ENCODE data around the gene DNAJB6.

The DNAJB6 gene

GRCh38 chr7:157405914-157406810 is 69.4 kb downstream of the DNAJB6 start:
- H3K4me3 ChIP-seq (ENCODE audit: low read depth, low read length): no peak overlapping the region
- H3K27me3 ChIP-seq (ENCODE audit: control insufficient read depth, insufficient read depth, low read length): no peaks in the 10 kb centered on the region
- H3K36me3 ChIP-seq (ENCODE audit: control insufficient read depth, insufficient read depth, low read length): peaks cover 83% of the 10 kb centered on the region
- H3K4me1 ChIP-seq (ENCODE audit: control insufficient read depth, insufficient read depth, low read length): peaks cover 39% of the 10 kb centered on the region
- H3K9ac ChIP-seq (ENCODE audit: low read length): no peak overlapping the region
- H3K9me3 ChIP-seq (ENCODE audit: control insufficient read depth, insufficient read depth, low read depth, low read length): no peaks in the 10 kb centered on the region
- no peak overlapping the region; the same call in 1 of the 2 replicates for H3K27ac ChIP-seq (ENCODE audit: low read depth, low read length)

DNA sequence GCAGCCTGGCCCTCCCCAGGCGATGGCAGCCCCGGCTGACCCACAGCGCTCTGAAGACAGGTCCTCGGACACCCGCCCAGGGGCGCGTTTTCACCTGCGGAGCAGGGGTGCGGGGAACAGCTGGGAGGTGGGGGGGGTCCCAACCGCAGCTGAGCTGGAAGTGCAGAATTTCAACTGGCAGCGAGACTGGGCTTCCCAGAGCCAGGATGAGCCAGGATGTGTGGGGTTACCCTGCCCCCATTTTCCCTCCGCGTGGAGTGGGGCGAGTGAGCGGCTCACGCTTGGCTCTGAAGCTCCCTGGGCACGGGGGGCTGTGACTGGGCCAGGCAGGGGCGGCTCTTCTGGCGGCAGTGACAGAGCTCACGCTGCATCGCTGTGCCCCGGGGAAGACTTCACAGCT is 70.2 kb downstream of the DNAJB6 start:
- Histone ChIP-seq H3K9ac (ENCODE audit: low read length) (no peak overlapping the region), H3K9me3 (ENCODE audit: control insufficient read depth, insufficient read depth, low read depth, low read length) (no peaks in the 10 kb centered on the region), H3K27me3 (ENCODE audit: control insufficient read depth, insufficient read depth, low read length) (no peaks in the 10 kb centered on the region), H3K4me3 (ENCODE audit: low read depth, low read length) (no peak overlapping the region), H3K36me3 (ENCODE audit: control insufficient read depth, insufficient read depth, low read length) (peaks cover 76% of the 10 kb centered on the region), H3K27ac (ENCODE audit: low read depth, low read length) (no peak overlapping the region; the same call in 1 of the 2 replicates), H3K4me1 (ENCODE audit: control insufficient read depth, insufficient read depth, low read length) (peaks cover 41% of the 10 kb centered on the region)

- Histone ChIP-seq H3K4me1 (ENCODE audit: control insufficient read depth, insufficient read depth, low read length) (peaks cover 47% of the 10 kb centered on the region), H3K27me3 (ENCODE audit: control insufficient read depth, insufficient read depth, low read length) (no peaks in the 10 kb centered on the region), H3K9me3 (ENCODE audit: control insufficient read depth, insufficient read depth, low read depth, low read length) (no peaks in the 10 kb centered on the region), H3K36me3 (ENCODE audit: control insufficient read depth, insufficient read depth, low read length) (peaks cover 76% of the 10 kb centered on the region), H3K27ac (ENCODE audit: low read depth, low read length) (no peak overlapping the region), H3K4me3 (ENCODE audit: low read depth, low read length) (no peak overlapping the region), H3K9ac (ENCODE audit: low read length) (no peak overlapping the region)
Observed at GRCh38 chr7:157407512-157408257, 70.9 kb downstream of the DNAJB6 start.

DNA sequence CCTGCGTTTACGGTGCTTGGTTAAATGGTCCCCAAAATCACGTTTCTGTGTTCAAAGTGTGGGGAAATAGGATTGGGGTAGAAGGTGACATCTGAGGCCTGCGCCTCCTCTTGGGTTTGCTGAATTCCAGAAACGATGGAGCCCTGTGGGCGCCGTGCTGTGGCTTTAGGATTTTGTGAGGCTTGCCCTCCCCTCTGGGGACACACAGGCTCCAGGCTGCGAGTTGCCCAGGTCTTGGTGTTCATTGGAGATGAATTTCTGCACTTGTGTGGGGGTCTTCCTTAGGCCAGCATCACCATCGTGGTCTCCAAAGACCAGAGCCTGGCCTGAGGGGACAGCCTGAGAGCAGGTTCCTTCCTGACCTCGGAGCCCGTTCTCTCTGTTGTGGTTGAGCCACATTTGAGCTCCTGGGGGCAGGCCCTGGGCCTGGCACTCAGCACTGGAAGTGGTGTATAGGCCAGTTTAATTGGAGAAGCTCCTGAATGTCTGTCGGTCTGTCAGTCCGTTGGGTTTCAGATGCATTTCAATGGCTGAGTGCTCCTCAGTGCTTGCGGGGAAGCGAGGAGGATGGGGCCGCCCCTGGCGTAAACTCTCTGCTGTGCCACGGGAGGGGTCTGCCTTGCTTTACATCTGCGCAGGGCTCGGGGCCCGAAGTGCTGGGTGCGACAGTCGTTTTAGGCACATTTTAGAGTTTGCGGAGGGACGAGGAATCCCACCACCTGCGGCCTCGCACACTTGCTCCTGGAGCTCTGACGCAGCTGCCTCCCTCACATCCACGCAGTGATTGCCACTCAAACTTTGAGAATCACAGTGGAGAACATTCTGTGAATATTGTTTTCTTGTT is 71.7 kb downstream of the DNAJB6 start:
- no peak overlapping the region for H3K9ac ChIP-seq (ENCODE audit: low read length)
- H3K9me3 ChIP-seq (ENCODE audit: control insufficient read depth, insufficient read depth, low read depth, low read length): no peaks in the 10 kb centered on the region
- no peak overlapping the region for H3K4me3 ChIP-seq (ENCODE audit: low read depth, low read length)
- H3K36me3 ChIP-seq (ENCODE audit: control insufficient read depth, insufficient read depth, low read length): peaks cover 76% of the 10 kb centered on the region
- no peak overlapping the region for H3K27ac ChIP-seq (ENCODE audit: low read depth, low read length)
- no peaks in the 10 kb centered on the region for H3K27me3 ChIP-seq (ENCODE audit: control insufficient read depth, insufficient read depth, low read length)
- peaks cover 52% of the 10 kb centered on the region for H3K4me1 ChIP-seq (ENCODE audit: control insufficient read depth, insufficient read depth, low read length)

GRCh38 chr7:157409149-157409752 is 72.4 kb downstream of the DNAJB6 start:
- H3K4me1 ChIP-seq (ENCODE audit: control insufficient read depth, insufficient read depth, low read length): peaks cover 52% of the 10 kb centered on the region
- no peak overlapping the region for H3K4me3 ChIP-seq (ENCODE audit: low read depth, low read length)
- H3K27ac ChIP-seq (ENCODE audit: low read depth, low read length): no peak overlapping the region
- no peak overlapping the region for H3K9ac ChIP-seq (ENCODE audit: low read length)
- H3K36me3 ChIP-seq (ENCODE audit: control insufficient read depth, insufficient read depth, low read length): peaks cover 70% of the 10 kb centered on the region
- no peaks in the 10 kb centered on the region for H3K27me3 ChIP-seq (ENCODE audit: control insufficient read depth, insufficient read depth, low read length)
- no peaks in the 10 kb centered on the region for H3K9me3 ChIP-seq (ENCODE audit: control insufficient read depth, insufficient read depth, low read depth, low read length)

- H3K27ac ChIP-seq (ENCODE audit: low read depth, low read length): no peak overlapping the region
- H3K9me3 ChIP-seq (ENCODE audit: control insufficient read depth, insufficient read depth, low read depth, low read length): no peaks in the 10 kb centered on the region
- no peak overlapping the region for H3K4me3 ChIP-seq (ENCODE audit: low read depth, low read length)
- H3K4me1 ChIP-seq (ENCODE audit: control insufficient read depth, insufficient read depth, low read length): peaks cover 50% of the 10 kb centered on the region
- no peaks in the 10 kb centered on the region for H3K27me3 ChIP-seq (ENCODE audit: control insufficient read depth, insufficient read depth, low read length)
- H3K36me3 ChIP-seq (ENCODE audit: control insufficient read depth, insufficient read depth, low read length): peaks cover 74% of the 10 kb centered on the region
- no peak overlapping the region for H3K9ac ChIP-seq (ENCODE audit: low read length)
Observed at GRCh38 chr7:157409753-157410727, 73.2 kb downstream of the DNAJB6 start.

DNA sequence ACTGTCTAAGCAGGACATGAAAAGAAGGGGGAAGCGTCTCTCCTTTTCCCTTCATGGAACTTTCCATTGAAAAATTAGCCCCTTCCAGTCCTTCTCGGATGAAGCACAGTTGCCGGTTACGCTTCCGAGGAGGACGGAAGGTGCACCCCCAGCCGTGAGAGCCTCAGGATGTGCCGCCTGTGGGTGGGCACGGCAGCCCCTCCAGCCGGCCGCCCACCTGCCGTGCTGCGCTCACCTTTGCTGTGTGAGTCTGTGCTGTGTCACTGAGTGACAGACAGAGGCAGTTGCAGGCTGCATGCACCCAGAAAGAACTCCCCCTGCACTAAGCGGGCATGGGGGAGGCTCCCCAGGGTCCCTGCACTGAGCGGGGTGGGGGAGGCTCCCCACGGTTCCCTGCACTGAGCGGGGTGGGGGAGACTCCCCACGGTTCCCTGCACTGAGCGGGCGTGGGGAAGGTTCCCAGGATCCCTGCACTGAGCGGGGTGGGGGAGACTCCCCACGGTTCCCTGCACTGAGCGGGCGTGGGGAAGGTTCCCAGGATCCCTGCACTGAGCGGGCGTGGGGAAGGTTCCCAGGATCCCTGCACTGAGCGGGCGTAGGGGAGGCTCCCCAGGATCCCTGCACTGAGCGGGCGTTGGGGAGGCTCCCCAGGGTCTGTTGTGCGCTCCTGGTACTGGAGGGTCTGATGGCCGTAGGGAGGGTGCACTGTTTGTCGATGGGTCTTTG is 74.2 kb downstream of the DNAJB6 start:
- Histone ChIP-seq H3K27ac (ENCODE audit: low read depth, low read length) (no peak overlapping the region), H3K27me3 (ENCODE audit: control insufficient read depth, insufficient read depth, low read length) (no peaks in the 10 kb centered on the region), H3K36me3 (ENCODE audit: control insufficient read depth, insufficient read depth, low read length) (peaks cover 75% of the 10 kb centered on the region)

GRCh38 chr7:157411580-157411979 is 74.8 kb downstream of the DNAJB6 start:
- H3K4me3 ChIP-seq (ENCODE audit: low read depth, low read length): no peak overlapping the region
- H3K9ac ChIP-seq (ENCODE audit: low read length): no peak overlapping the region
- H3K36me3 ChIP-seq (ENCODE audit: control insufficient read depth, insufficient read depth, low read length): peaks cover 75% of the 10 kb centered on the region
- H3K9me3 ChIP-seq (ENCODE audit: control insufficient read depth, insufficient read depth, low read depth, low read length): no peaks in the 10 kb centered on the region
- H3K27me3 ChIP-seq (ENCODE audit: control insufficient read depth, insufficient read depth, low read length): no peaks in the 10 kb centered on the region
- H3K4me1 ChIP-seq (ENCODE audit: control insufficient read depth, insufficient read depth, low read length): peaks cover 45% of the 10 kb centered on the region
- H3K27ac ChIP-seq (ENCODE audit: low read depth, low read length): no peak overlapping the region

More for the DNA sequence above, 74.2 kb downstream of the DNAJB6 start:
- Histone ChIP-seq H3K9ac (ENCODE audit: low read length) (no peak overlapping the region), H3K4me3 (ENCODE audit: low read depth, low read length) (no peak overlapping the region), H3K4me1 (ENCODE audit: control insufficient read depth, insufficient read depth, low read length) (peaks cover 45% of the 10 kb centered on the region), H3K9me3 (ENCODE audit: control insufficient read depth, insufficient read depth, low read depth, low read length) (no peaks in the 10 kb centered on the region)

DNA sequence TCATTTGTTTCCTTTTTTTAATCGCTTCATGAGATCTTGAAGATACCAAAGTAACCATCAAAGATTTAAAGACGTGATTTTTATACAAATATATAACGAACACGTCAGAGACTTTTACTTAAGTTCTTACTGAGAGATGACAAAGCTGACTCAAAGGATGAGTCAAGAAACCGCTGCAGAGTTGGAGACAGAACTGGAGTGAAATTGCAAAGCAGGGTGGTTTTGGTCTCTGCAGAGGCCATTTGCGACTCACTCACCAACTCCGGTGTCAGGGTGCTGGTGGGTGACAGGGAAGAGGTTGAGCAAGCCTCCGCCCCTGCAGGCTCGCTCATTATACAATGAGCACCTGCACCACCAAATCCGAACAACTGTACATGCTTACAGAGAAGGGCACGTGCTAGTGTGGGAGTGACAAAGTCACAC is 75.2 kb downstream of the DNAJB6 start:
- peaks cover 45% of the 10 kb centered on the region for H3K4me1 ChIP-seq (ENCODE audit: control insufficient read depth, insufficient read depth, low read length)
- no peaks in the 10 kb centered on the region for H3K9me3 ChIP-seq (ENCODE audit: control insufficient read depth, insufficient read depth, low read depth, low read length)
- H3K4me3 ChIP-seq (ENCODE audit: low read depth, low read length): no peak overlapping the region
- no peak overlapping the region for H3K9ac ChIP-seq (ENCODE audit: low read length)
- no peak overlapping the region for H3K27ac ChIP-seq (ENCODE audit: low read depth, low read length)
- H3K36me3 ChIP-seq (ENCODE audit: control insufficient read depth, insufficient read depth, low read length): peaks cover 75% of the 10 kb centered on the region
- no peaks in the 10 kb centered on the region for H3K27me3 ChIP-seq (ENCODE audit: control insufficient read depth, insufficient read depth, low read length)
